Neural crest cell (in vitro differentiated cells): ENCODE results near the gene LYZL1. TPM values are rescaled to one million over a fixed set of nuclear protein-coding genes. Genes with fewer than 3 reads are reported as not detected.

Experiments used
- DNase-seq: peaks from one replicate; pipeline ENCODE4 v3.0.0; 2021; ENCODE audit warnings: low read depth, mixed read lengths, low spot score
- H3K27ac Mint-ChIP-seq: one replicate; pipeline ENCODE4 v1.8.0; 2021; ENCODE audit warnings: mild to moderate bottlenecking, mixed read lengths; ENCODE audit not compliant: unreplicated experiment
- H3K27me3 Mint-ChIP-seq: 2 replicates; pipeline ENCODE4 v1.8.0; 2021; ENCODE audit warnings: low read depth, mild to moderate bottlenecking, mixed read lengths
- H3K36me3 Mint-ChIP-seq: 2 replicates; pipeline ENCODE4 v1.8.0; 2021; ENCODE audit warnings: low read depth, mild to moderate bottlenecking, mixed read lengths
- H3K4me1 Mint-ChIP-seq: 2 replicates; pipeline ENCODE4 v1.8.0; 2021; ENCODE audit warnings: mixed read lengths
- H3K4me3 Mint-ChIP-seq: one replicate; pipeline ENCODE4 v1.8.0; 2021; ENCODE audit warnings: mild to moderate bottlenecking, mixed read lengths
- H3K9me3 Mint-ChIP-seq: 2 replicates; pipeline ENCODE4 v1.8.0; 2021; ENCODE audit warnings: mixed read lengths
- total RNA-seq: library from RNA; stranded (reverse); gene quantifications from 2 replicates; pipeline ENCODE4 v1.2.1, GENCODE V29; 2021
- TF ChIP-seq, protein P1 (sequence below): fragments of 200-600 bp; sonication (generic); conservative IDR thresholded peaks from 2 replicates; pipeline ENCODE4 v1.5.0; 2021; ENCODE audit warnings: antibody characterized with exemption, mild to moderate bottlenecking

The LYZL1 gene
- total RNA-seq, 1 donor from 2014 or later = not detected

DNA sequence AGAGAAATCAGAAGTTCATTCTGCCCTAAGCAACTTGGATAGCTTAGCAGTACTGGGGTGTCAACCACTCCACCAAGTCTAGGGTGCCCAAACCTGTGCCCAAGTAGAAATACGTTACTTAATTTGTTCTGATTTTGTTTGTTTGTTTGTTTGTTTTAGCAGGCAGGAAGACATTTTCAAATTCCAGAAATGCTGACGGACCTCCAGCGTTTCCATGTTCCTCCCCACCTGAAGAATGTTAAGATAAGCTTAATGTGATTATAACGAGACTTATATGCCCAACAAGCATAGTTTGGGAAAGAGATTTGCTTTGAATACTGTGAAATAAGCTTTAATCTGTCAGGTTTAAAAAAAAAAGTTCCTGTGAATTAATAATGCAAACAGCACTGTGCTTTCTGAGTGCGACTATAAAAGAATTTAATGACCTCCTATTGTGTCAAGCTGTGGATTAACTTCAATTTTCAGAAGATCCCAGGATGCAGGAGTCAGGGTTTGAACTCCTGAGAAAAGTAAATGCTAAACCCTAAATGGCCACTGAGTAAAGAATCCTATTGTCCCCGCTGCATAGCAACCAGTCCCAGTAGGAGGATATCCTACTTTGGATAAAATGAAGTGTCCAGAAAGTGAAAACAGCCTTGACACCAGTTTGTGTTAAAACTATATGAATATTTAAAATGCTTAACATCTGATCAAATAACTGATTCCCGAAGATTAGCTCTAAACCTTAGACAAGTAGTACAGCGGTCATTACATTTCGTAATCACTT is 56.5 kb downstream of the LYZL1 start:
- Mint-ChIP-seq H3K27ac (no peak overlapping the region), H3K36me3 (peaks cover 14% of the 10 kb centered on the region), H3K9me3 (peaks cover 8% of the 10 kb centered on the region), H3K4me1 (peaks cover 26% of the 10 kb centered on the region), H3K27me3 (no peaks in the 10 kb centered on the region), H3K4me3 (no peak overlapping the region)
- no peak for DNase-seq
- TF ChIP-seq, protein P1, sequence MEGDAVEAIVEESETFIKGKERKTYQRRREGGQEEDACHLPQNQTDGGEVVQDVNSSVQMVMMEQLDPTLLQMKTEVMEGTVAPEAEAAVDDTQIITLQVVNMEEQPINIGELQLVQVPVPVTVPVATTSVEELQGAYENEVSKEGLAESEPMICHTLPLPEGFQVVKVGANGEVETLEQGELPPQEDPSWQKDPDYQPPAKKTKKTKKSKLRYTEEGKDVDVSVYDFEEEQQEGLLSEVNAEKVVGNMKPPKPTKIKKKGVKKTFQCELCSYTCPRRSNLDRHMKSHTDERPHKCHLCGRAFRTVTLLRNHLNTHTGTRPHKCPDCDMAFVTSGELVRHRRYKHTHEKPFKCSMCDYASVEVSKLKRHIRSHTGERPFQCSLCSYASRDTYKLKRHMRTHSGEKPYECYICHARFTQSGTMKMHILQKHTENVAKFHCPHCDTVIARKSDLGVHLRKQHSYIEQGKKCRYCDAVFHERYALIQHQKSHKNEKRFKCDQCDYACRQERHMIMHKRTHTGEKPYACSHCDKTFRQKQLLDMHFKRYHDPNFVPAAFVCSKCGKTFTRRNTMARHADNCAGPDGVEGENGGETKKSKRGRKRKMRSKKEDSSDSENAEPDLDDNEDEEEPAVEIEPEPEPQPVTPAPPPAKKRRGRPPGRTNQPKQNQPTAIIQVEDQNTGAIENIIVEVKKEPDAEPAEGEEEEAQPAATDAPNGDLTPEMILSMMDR = no peak

DNA sequence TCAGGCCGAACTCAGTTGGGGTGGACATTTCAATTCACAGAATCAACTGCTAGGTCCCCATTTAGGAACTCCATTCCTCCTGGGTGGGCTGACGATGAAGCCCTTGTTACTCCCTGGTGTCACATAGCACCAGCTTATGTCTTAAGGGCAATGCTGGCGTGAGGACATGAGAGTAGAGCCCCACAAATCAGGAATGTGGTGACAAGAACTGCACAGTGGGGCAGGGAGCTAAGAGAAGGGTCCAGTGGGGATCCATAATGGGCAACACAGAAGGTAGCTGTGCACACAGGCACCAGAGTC is 57.0 kb downstream of the LYZL1 start:
- no peaks in the 10 kb centered on the region for H3K27me3 Mint-ChIP-seq
- no peak overlapping the region for H3K27ac Mint-ChIP-seq
- DNase-seq = no peak
- TF ChIP-seq, protein P1 = no peak
- H3K4me1 Mint-ChIP-seq = peaks cover 26% of the 10 kb centered on the region
- peaks cover 14% of the 10 kb centered on the region for H3K36me3 Mint-ChIP-seq
- no peak overlapping the region for H3K4me3 Mint-ChIP-seq
- peaks cover 8% of the 10 kb centered on the region for H3K9me3 Mint-ChIP-seq

DNA sequence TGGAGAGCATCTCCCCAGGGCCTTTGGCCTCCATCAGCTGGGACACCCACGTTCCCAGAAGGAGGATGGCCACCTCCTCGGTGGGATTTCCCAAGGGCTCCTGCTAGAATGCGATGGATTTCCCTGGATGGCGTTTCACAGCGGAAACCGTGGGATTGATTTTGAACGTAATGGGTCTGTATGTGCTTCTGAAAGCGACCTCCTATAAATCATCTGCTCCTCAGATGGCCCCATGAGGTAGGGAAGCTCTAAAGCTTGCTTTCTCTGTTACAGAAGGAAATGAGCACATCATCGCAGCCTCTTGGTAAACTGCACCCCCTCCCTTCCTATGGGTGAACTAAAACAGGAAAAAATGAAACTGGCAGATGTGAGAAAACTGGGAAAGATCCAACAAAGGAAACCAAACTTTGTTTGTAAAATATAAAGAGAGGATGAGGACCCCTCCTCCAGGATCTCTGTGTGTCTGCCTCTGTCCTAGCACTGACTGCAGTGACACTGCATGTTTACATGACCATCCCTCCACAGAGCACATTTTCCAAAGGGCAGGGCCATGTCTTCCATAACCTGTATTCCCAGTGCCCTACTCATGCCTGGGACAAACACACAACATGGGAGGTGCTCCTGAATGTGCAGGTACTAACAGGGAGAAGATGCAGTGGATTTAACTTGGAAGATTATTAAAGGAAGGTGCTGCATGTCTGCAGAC is 57.6 kb downstream of the LYZL1 start:
- TF ChIP-seq, protein P1 = no peak
- Mint-ChIP-seq H3K9me3 (peaks cover 8% of the 10 kb centered on the region), H3K4me1 (peaks cover 26% of the 10 kb centered on the region), H3K4me3 (no peak overlapping the region), H3K36me3 (peaks cover 14% of the 10 kb centered on the region), H3K27me3 (no peaks in the 10 kb centered on the region), H3K27ac (no peak overlapping the region)
- DNase-seq = no peak

DNA sequence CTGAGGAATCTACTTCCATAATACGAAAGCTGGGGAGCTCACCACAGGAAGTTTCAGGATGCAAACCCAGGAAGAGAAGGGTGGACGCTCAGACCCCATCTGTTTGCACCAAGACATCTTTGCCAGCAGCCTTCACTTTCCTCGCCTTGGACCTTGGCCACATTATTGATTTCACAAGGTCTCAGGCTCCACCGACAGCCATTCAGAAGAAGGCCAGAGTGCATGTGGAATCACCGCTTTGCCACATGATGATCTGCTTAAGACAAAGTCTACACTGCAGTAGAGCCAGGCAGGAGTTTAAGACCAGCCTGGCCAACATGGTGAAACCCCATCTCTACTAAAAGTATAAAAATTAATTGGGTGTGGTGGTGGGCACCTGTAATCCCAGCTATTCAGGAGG is 60.0 kb downstream of the LYZL1 start:
- Mint-ChIP-seq H3K4me1 (peaks cover 24% of the 10 kb centered on the region), H3K4me3 (no peak overlapping the region), H3K27ac (no peak overlapping the region), H3K27me3 (no peaks in the 10 kb centered on the region), H3K9me3 (peaks cover 2% of the 10 kb centered on the region), H3K36me3 (no peaks in the 10 kb centered on the region)
- TF ChIP-seq, protein P1 = no peak
- no peak for DNase-seq

DNA sequence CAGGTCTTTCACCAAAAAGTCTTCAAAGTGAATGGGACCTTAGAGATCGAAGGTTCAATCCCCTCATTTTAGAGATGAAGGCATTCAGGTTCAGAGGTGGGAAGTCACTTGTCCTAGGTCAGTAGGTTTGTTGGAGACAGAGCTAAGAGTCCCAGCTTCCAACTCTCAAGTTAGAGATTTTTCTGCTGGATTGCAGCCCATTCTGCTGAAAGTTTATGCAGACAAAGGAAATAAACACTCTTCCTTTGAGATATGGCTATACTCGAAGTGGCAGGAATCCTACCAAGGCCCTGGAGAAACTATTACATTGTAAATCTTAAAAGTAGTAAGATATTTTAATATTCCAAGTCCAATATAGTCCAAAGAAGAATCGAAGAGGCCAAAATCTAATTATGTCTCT is 64.4 kb downstream of the LYZL1 start:
- DNase-seq = no peak
- no peak overlapping the region for H3K27ac Mint-ChIP-seq
- TF ChIP-seq, protein P1 = no peak
- H3K36me3 Mint-ChIP-seq = no peaks in the 10 kb centered on the region
- no peak overlapping the region for H3K4me3 Mint-ChIP-seq
- H3K27me3 Mint-ChIP-seq = no peaks in the 10 kb centered on the region
- H3K9me3 Mint-ChIP-seq = no peaks in the 10 kb centered on the region
- peaks cover 33% of the 10 kb centered on the region for H3K4me1 Mint-ChIP-seq
